Retina (tissue), 1 donor: ENCODE data around the gene PHACTR4.
"Not testable (repeated sequence)": the region's sequence is repeated elsewhere in the genome, so short reads cannot be mapped to it uniquely, and the experiment has no call there.

ENCODE experiments used
- DNase-seq: peaks from one replicate; pipeline ENCODE4 v3.0.0-alpha.2; 2016

PHACTR4 gene

DNA sequence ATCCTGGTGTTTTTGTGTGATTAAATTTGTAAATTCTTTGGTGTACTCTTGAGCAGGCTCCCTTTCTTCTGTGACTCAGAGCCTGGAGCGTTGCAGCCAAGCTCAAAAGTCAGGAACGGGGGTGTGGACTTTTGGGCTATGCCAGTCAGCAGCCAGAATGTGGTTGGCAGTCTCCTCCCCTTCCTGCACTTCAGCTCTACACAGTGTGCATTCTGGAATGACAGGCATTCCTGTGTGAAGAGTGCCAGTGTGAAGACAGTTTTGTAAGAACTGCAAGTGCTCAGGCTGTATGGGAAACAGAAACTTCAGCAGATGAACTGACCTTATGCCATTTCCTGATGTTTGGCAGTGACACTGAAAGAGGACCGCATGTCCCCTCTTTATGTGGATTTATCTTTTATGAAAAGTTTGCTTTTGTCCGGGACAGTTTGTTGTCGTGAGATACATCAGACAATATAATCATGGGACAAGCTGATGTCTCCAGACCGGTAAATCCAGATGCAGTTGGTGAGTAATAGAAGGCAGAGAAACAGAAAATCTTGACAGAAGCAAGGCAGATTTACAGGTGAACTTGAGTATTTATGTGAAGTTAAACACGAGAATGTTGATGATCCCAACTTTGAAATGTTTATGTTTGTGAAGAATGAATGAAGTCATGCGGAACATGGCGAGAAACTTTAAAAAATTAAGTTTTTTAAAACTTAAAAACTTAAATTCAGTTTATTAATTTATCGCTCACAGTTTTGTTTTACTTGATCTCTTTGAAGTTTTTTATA lies 68.6 kb downstream of the PHACTR4 start:
- peak; percentile 20 for DNase-seq

DNA sequence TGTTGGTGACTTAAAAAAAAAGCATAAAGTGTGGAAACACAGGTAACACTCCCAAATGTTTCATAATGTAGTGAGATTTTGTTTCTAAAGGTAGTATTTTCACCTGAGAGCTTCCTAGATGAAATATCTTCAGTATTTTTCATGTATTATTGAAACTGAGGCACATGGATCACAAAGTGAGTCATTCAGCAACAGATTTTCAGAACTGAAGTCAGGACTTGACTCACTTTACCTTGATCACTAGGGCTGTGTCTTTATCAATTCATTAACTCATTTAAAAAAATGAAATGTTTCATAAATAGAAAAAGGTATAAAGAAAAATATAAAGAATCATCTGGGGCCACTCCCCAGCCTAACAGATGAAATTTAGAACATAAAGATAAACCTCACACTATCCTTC lies 69.8 kb downstream of the PHACTR4 start:
- no peak for DNase-seq

DNA sequence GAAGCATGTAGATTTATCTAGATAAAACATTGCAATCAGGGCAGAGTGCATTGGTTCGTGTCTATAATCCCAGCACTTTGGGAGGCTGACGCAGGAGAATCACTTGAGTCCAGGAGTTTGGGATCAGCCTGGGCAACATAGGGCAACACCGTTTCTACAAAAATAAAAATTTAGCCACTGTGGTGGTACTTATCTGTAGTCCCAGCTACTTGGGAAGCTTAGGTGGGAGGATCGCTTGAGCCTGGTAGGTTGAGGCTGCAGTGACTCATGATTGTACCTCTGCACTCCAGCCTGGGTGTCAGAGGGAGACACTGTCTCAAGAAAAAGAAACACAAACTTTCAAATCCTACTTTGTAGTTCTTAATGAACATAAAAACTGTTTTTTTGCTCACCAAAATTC lies 72.1 kb downstream of the PHACTR4 start:
- DNase-seq = no peak

DNA sequence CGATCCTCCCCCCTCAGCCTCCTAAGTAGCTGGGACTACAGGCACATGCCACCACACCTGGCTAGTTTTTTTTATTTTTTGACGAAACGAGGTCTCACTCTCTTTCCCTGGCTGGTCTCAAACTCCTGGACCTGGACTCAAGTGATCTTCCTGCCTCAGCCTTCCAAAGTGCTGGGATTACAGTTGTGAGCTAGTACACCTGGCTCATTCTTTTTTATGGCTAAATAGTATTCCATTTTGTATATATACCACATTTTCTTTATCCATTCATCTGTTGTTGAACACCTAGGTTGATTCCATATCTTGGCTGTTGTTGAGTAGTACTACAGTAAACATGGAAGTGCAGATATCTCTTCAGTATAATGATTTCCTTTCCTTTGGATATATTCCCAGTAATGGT lies 74.0 kb downstream of the PHACTR4 start:
- DNase-seq = no peak

DNA sequence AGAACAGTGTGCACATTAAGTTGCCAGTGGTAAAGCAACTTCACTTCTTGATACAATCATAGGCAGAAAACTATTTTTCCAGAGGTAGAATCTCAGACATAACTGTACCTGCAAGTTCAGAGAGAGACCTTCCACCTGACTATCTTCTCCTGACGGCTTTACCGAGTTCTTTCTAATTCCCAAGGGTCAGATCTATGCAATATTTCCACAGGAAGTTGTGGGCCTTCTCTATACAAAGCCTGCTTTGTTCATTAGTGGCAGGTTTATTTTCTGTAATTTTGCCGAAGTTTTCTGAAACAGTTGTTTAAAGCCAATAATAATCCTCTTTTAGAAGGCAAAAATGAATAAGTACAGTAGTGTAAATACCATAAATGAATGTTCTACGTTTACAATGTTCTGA lies 78.1 kb downstream of the PHACTR4 start:
- no peak for DNase-seq

DNA sequence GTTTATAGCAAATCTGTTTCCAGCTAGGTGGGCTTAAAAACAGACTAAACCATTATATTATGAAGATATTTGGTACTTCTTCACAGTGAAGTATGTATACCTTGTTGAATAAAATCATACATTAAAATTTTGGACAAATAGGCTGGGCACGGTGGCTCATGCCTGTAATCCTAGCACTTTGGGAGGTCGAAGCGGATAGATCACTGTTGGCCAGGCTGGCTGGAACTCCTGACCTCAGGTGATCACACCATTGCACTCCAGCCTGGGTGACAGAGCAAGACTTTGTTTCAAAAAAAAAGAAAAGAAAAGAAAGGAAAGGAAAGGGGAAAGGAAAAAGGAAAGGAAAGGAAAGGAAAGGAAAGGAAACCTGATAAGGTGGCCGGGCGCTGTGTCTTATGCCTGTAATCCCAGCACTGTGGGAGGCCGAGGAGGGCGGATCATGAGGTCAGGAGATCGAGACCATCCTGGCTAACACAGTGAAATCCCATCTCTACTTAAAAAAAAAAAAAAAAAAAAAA lies 78.6 kb downstream of the PHACTR4 start:
- not testable (repeated sequence) for DNase-seq

DNA sequence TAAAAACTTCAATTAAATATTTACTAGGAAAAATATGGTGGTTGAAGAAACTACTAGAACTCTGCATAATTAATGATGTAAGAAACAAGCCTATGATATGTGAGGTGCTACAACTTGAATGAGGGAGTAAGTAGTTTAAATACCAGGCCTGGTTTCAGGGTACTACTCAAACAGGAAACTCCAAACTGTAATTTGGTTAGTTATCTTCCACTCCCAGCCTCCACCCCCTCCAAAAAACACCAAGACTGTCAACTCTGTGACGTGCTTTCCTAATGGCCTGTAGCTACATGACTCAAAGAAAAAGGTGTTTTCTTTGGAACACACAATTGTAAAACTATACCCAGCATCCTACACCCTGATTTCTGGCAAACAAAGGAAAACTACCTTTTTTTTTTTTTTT lies 80.4 kb downstream of the PHACTR4 start:
- DNase-seq = no peak

DNA sequence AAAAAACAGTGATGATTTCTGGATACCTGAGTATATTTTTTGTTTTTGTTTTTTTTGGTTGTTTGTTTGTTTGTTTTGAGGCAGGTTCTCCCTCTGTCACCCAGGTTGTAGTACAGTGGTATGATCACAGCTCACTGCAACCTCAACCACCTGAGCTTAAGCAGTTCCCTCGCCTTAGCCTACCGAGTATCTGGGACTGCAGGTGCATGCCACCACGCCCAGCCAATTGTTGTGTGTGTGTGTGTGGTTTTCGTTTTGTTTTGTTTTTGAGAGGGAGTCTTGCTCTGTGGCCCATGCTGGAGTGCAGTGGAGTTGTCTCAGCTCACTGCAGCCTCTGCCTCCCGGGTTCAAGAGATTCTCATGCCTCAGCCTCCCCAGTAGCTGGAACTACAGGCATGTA lies 81.0 kb downstream of the PHACTR4 start:
- DNase-seq = no peak

DNA sequence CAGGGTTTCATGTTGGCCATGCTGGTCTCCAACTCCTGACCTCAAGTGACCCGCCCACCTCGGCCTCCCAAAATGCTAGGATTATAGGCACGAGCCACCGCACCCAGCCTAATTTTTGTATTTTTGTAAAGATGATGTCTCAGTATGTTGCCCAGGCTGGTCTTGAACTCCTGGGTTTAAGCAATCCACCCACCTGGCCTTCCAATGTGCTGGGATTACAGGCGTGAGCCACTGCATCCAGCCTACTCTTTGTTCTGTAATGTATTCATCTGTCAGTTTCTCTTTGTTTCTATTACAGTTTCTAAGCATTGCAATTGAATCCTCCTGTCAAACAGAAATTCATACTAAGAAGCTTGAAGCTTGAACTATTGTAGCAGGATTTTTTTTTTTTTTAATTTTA lies 81.5 kb downstream of the PHACTR4 start:
- no peak for DNase-seq

DNA sequence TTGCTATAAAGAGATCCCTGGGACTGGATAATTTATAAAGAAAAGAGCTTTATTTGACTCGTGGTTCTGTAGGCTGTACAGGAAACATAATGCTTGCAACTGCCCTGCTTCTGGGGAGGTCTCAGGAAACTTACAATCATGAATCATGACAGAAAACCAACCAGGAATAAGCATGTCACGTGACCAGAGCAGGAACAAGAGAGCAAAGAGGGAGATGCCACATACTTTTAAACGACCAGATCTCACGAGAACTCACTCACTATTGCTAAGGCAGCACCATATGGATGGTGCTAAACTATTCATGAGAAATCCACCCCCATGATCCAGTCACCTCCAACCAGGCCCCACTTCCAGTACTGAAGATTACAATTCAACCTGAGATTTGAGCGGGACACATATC lies 86.5 kb downstream of the PHACTR4 start:
- DNase-seq = no peak

DNA sequence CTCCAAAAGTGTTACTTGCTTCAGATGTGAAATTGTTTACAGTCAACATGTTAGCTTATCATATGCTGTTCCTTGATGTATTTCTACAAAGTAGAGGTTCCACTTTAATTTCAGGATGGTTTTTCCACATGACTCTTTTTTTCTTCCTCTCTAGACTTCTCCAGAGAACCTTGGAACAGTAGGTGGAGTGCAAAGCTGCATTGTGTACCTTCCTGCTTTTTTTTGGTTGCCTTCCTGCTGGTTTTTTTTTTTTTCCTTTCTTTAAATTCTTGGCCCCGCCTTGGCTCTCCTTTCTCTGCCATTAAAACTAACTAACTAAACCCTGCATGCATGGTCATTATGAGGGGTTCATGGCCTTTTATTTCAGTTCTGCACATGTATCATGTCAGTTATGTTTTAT lies 88.1 kb downstream of the PHACTR4 start:
- no peak for DNase-seq

DNA sequence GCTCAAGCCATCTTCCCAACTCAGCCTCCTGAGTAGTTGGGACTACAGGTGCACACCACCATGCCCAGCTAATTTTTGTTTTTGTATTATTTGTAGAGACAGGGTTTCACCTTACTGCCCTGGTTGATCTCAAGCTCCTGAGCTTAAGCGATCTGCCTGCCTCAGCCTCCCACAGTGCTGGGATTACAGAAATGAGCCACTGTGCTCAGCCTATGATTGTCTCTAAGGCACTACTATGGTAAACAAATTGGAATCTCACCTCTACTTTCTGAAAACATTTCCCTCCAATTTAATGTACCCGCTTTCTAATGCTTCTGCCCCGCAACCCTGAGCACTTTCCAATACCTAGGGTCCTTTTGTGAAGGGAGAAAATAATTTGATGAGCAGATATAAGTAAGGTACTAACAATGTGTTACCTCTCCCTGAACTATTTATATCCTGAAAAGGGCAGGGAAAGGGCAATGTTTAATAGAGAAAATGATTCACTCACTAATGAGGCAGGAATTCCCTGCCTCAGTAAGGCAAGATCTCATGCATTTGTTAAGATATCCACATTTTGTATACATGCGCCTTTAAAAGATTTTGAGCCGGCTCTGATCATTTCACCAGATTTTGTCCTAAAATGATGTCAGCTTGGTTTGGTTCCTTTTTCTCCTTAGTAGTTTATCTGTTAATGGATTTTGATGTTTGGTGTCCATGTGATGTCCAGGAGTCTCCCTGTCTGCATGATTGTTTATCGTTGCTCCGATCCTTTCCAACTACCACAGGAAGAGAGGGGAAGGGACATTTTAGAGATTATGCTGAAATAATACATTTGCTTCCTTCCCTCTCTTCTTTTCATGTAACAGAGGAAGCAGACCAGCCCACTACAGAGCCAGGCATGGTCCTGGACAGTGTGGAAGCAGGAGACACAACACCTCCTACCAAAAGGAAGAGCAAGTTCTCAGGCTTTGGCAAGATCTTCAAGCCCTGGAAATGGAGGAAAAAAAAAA lies 89.0 kb downstream of the PHACTR4 start:
- no peak for DNase-seq

DNA sequence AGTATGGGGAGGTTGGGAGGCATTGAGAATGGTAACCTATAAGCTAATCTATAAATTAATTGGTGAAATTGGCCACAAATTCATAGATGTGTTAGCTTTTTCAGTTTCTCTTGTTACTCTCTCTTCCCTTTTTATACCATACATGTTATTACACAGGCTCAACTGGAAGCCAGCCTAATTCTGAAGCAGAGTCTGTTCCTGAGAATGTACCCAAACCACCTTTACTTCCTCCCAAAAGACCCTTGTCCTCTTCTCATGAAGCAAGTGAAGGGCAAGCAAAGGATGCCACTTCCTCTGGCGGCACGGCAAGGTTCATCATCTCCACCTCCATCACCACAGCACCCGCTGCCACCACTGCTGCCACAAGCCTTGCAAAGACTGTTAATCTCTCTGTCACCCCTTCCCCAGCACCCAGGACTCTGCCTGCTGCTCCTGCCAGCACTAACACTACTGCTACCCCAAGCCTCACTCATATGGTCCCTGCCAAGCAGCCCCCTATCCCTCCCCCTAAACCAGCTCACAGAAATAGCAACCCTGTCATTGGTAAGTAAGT lies 96.8 kb downstream of the PHACTR4 start:
- no peak for DNase-seq

DNA sequence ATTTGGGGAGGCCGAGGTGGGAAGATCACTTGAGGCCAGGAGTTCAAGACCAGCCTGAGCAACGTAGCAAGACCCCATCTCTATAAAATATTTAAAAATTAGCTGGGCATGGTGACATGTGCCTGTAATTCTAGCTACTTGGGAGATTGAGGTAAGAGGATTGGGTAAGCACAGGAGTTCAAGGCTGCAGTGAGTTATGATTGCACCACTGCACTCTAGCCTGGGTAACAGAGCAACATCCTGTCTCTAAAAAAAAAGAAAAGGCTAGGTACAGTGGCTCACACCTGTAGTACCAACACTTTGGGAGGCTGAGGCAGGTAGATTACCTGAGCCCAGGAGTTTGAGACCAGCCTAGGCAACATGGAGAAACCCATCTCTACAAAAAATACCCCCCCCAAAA lies 100.6 kb downstream of the PHACTR4 start:
- DNase-seq = no peak

DNA sequence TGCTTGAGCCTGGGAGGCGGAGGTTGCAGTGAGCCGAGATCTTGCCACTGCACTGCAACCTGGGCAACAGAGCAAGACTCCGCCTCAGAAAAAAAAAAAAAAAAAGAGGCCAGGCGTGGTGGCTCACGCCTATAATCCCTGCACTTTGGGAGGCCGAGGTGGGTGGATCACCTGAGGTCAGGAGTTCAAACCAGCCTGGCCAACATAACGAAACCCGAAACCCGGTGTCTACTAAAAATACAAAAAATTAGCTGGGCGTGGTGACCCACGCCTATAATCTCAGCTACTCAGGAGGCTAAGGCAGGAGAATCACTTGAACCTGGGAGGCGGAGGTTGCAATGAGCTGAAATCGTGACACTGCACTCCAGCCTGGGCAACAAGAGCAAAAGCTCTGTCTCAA lies 110.0 kb downstream of the PHACTR4 start:
- not testable (repeated sequence) for DNase-seq

DNA sequence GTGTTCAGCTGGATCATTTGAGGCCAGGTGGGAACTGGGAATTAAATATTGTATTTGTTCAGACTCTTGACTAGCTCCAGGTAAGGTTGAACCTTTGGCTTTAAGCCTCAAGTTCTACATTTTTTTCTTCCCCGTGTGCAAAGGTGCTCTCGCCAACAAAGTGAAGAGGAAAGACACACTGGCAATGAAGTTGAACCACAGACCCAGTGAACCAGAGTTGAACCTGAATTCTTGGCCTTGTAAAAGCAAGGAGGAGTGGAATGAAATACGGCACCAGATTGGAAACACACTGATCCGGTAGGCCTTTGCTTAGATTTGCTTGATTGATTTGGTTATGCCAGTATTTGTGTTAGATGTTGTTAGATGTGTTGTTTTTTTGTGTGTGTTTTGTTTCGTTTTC lies 110.8 kb downstream of the PHACTR4 start:
- DNase-seq = no peak

DNA sequence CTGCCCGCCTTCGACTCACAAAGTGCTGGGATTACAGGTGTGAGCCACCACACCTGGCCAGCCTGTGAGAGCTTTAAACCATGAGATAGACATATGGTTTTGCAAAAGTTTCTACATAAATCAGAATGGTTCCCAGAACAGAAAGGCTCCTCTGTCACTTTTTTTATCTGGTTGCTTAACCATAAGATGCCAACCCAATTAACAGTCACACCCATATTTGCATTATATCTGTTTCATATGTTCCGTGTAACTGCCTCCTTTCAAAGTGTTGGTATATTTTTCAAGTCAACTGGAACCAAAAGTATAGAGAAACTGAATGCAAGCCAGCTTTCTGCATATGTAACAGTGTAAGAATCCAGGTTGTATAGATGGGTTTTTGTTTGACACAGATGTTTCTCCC lies 112.6 kb downstream of the PHACTR4 start:
- DNase-seq = no peak

DNA sequence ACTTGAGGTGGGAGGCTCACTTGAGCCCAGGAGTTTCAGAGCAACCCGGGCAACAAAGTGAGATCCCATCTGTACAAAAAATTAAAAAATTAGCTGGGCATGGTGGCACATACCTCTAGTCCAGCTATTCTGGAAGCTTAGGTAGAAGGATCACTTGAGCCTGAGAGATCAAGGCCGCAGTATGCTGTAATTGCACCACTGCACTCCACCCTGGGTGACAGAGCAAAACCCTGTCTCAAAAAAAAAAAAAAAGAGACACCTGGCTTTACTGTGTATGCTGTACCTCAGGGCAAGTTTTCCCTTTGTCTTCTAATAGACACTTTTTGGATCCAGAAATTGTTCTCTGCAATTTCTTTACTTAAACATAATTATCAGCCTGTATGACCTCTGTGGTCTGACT lies 113.2 kb downstream of the PHACTR4 start:
- DNase-seq = no peak

DNA sequence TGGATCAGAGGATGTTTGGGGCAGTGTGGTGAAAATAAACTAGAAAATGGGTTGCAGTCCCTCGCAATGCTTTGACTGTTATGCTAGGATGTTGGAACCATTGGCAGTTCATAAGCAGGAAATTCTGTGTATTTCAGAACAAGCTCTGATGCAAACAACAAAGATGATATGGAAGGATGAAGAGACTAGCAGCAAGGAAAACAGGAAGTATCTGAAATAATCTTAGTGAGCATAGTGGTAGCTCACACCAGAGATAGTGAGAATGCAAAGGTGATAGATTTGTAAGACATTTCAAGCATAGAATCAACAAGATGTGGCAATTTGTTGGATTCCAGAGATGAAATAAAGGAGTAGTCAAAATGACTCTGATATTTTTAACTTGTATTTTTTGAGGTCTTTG lies 125.2 kb downstream of the PHACTR4 start:
- no peak for DNase-seq

DNA sequence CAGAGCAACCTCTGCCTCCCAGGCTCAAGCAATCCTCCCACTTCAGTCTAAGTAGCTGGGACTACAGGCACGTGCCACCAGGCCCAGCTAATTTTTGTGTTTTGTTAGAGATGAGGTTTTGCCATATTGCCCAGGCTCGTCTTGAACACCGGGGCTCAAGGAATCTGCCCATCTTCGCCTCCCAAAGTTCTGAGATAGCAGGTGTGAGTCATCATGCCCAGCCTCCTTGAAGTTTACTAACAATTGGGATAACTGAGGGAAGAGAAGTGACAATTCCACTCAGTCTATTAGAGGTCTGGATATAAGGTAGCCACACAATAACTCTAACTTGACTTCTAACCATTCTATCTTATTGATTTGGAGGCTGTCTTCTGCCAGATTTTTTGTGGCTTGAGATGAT lies 130.0 kb downstream of the PHACTR4 start:
- DNase-seq = no peak

DNA sequence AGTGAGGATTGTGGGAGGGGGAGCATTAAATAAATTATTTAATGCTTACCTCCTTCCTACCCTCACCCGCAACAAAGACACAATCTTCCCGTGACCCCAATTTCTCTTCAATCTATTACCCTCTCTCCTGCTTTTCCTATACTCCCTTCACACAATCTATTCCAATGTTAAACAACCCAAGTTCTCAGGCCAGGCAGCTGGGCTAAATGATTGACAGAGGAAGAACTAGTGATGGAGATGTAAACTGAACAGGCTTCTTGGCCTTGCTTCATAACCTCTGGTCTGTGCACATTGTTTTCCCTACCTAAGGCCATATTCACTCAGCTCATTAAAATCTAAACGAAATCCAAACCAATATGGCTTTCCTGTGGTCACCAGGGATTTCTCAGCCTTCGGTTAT lies 132.4 kb downstream of the PHACTR4 start:
- DNase-seq = no peak

DNA sequence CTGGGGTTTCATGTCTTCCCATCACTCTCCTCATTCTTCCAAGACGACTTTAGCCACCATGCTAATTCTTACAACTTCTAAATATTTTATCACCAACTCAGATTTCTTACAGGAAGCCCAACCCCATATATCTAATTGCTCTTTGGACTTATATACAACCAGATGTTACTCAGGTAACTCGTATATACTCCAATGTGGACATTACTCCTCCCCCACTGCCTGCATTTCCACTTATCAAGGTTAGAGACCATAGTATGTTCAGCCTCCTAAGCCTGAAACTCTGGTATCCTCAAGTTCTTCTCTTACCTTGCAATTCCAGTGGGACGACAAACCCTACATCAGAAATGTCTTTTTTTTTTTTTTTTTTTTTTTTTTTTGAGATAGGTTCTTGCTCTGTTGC lies 133.6 kb downstream of the PHACTR4 start:
- DNase-seq = no peak

DNA sequence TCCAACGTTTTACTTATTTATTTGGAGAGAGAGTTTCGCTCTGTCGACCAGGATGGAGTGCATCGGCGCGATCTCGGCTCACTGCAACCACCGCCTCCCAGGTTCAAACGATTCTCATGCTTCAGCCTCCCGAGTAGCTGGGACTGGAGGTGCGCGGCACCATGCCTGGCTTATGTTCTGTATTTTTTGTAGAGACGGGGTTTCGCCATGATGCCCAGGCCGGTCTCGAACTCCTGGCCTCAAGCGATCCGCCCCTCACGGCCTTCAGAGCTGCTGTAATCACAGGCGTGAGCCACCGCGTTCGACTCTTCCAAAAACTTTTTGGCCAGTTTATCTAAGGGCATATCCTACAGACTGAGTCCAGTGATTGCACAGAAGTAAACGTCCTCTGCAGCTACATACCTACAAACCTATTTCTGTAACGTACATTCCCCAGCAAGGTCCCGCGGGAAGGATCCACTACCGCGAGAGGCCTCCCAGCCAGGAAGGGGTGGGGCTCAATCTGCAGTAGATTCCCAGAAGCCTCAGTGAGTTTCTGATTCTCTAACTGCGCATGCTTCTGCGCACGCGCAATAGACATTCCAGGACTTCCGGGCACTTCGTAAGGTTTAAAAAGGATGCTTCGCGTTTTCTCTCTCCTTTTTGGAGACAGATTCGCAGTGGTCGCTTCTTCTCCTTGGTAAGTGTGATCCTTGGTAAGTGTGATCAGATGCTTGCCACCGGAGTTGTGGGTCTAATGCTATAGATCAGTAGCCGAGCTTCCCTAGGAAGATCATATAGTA lies 136.1 kb downstream of the PHACTR4 start, which contains the start of gene RCC1:
Gene RCC1 (plus strand): TSS at position 638 of the 782 bp plus-strand sequence. CDS start 23,824 bp downstream, outside the sequence.
- DNase-seq = peak; percentile 94
